Mesothelial cell of epicardium (in vitro differentiated cells): ENCODE results near the gene HNRNPUL1. TPM values are rescaled to one million over a fixed set of nuclear protein-coding genes. Genes with fewer than 3 reads are reported as not detected.

ENCODE experiments used
- DNase-seq, 2 experiments: peaks; one replicate each; pipeline ENCODE4 v3.0.0; 2021; ENCODE audit warnings: low spot score in 2 of 2; ENCODE audit not compliant: unreplicated experiment in 2 of 2
- H3K27ac Mint-ChIP-seq: 2 replicates; pipeline ENCODE4 v1.8.0; 2021; ENCODE audit warnings: mixed read lengths
- H3K27me3 Mint-ChIP-seq: 2 replicates; pipeline ENCODE4 v1.8.0; 2021; ENCODE audit warnings: low read depth, mixed read lengths
- H3K36me3 Mint-ChIP-seq: 2 replicates; pipeline ENCODE4 v1.8.0; 2021; ENCODE audit warnings: mixed read lengths
- H3K4me1 Mint-ChIP-seq: 2 replicates; pipeline ENCODE4 v1.8.0; 2021; ENCODE audit warnings: mixed read lengths
- H3K4me3 Mint-ChIP-seq: 2 replicates; pipeline ENCODE4 v1.8.0; 2021; ENCODE audit warnings: mild to moderate bottlenecking, moderate library complexity, mixed read lengths
- H3K9me3 Mint-ChIP-seq: 2 replicates; pipeline ENCODE4 v1.8.0; 2021; ENCODE audit warnings: mixed read lengths
- CTCF ChIP-seq: fragments of 200-600 bp; sonication (generic); IDR thresholded peaks from one replicate; pipeline ENCODE4 v1.5.0; 2021; ENCODE audit warnings: antibody characterized with exemption; ENCODE audit not compliant: unreplicated experiment
- total RNA-seq: library from RNA; stranded (reverse); gene quantifications from 3 replicates; pipeline ENCODE4 v1.2.1, GENCODE V29; 2021

Gene HNRNPUL1
- total RNA-seq, 1 donor from 2014 or later = 246 TPM

GRCh38 chr19:41308450-41309179 lies 44.4 kb downstream of the HNRNPUL1 start:
- Mint-ChIP-seq H3K4me3 (peak overlapping the region; percentile 93), H3K9me3 (no peaks in the 10 kb centered on the region), H3K27ac (peak overlapping the region; percentile 99), H3K27me3 (no peaks in the 10 kb centered on the region), H3K4me1 (peaks cover 32% of the 10 kb centered on the region), H3K36me3 (peaks cover 20% of the 10 kb centered on the region)
- peak; percentile 96 for TF ChIP-seq CTCF
- peak; percentile 87 to 98 for DNase-seq

DNA sequence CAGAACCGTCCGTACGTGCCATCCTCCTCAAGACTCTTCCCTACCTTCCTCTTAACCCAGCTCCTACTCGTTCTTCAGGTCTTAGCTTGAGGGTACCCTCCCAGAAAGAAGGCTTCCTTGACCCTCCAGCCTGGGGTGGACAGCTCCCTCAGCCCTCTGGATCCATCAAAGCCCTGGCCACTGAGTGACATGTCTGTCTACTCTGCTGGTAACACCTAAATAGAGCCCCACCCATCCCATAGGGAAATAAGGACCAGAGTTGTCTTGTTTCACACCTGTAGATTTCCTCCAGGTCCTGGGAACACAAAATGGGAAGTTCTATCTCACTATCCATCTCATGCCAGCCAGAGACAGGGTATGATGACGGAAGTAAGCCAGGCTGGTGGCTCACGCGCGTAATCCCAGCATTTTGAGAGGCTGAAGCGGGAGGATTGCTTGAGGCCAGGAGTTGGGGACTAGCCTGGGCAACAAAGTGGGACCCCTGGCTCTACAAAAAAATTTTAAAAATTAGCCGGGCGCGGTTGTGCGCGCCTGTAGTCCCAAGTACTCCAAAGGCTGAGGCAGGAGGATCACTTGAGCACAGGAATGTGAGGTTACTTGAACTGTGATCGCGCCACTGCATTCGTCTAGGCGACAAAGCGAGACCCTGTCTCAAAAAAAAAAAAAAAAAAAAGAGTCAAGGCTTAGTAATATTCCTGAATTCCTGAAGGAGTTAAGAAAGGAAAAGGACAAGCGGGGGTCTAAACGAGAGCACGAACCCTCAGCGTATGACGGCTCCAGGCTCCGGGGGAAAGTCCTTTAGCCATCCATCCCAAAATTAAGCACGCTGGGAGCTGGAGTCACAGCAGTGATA lies 45.2 kb downstream of the HNRNPUL1 start:
- no peak for TF ChIP-seq CTCF
- DNase-seq = no peak
- Mint-ChIP-seq H3K36me3 (peaks cover 20% of the 10 kb centered on the region), H3K27ac (peak overlapping the region; percentile 99), H3K4me1 (peaks cover 32% of the 10 kb centered on the region), H3K27me3 (no peaks in the 10 kb centered on the region), H3K4me3 (peak overlapping the region; percentile 93), H3K9me3 (no peaks in the 10 kb centered on the region)

DNA sequence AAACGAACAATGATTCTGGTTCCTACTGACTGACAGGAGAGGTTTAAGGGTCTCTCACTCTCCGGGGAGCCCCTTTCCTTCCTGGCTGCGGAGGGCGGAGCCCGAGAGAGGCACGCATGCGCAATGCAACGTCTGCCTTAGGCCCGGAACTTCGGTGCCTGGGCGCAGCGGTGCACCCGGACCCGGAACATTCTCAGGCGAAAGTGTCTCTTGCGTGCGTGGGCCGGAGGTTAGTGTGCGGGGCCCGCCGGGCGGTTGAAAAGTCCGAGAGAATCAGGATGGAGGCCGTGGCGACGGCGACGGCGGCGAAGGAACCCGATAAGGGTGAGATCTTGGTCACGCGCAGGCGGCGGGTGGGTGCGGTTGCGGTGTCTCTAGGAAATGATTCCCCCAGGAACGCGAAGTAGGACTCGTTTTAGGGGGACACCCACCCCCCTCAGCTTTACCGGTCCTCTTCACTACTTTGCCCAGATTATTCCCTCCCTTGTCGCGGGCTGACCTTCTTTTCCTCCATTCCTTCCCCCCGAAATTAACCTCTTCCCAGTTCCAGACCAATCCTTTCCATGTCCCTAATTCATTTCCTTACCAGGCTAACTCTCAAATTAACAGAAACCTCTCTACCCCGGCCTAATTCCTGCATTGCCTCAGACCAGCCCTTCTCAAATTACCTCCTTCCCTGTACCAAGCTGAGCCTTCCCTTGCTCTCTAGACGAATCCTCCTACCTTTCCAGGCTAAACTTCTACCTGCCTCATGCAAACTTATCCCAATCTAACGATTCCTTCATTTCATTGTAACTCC lies 46.1 kb downstream of the HNRNPUL1 start, which contains the start of gene CCDC97:
Gene CCDC97, plus strand, starts transcription at position 140 of the 799 bp plus-strand sequence. Its CDS starts 139 bp downstream, at position 279.
- TF ChIP-seq CTCF = no peak
- H3K27ac Mint-ChIP-seq = peak within 1 kb of the TSS; percentile 99
- H3K4me1 Mint-ChIP-seq = peaks cover 32% of the 10 kb centered on the region
- peak within 1 kb of the TSS; percentile 93 for H3K4me3 Mint-ChIP-seq
- peaks cover 19% of the 10 kb centered on the region for H3K36me3 Mint-ChIP-seq
- peak; percentile 75 to 90 for DNase-seq
- no peaks in the 10 kb centered on the region for H3K27me3 Mint-ChIP-seq
- H3K9me3 Mint-ChIP-seq = no peaks in the 10 kb centered on the region

DNA sequence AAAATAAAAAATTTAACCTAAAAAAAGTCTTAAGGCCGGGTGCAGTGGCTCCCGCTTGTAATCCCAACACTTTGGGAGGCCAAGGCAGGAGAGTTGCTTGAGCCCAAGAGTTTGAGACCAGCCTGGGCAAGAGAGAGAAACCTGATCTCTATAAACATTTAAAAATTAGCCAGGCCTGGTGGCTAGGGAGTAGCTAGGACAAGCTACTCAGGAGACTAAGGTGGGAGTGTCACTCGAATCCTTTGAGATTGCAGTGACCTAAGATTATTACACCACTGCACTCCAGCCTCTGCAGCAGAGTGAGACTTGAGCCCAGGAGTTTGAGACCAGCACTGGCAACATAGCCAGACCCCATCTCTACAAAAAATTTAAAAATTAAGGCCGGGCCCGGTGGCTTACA lies 46.9 kb downstream of the HNRNPUL1 start:
- H3K36me3 Mint-ChIP-seq = peaks cover 21% of the 10 kb centered on the region
- no peak for TF ChIP-seq CTCF
- H3K27me3 Mint-ChIP-seq = no peaks in the 10 kb centered on the region
- no peaks in the 10 kb centered on the region for H3K9me3 Mint-ChIP-seq
- peak overlapping the region; percentile 99 for H3K27ac Mint-ChIP-seq
- peak overlapping the region; percentile 93 for H3K4me3 Mint-ChIP-seq
- no peak for DNase-seq
- H3K4me1 Mint-ChIP-seq = peaks cover 32% of the 10 kb centered on the region

- no peak for DNase-seq
- peaks cover 32% of the 10 kb centered on the region for H3K4me1 Mint-ChIP-seq
- H3K27me3 Mint-ChIP-seq = no peaks in the 10 kb centered on the region
- no peak for TF ChIP-seq CTCF
- H3K36me3 Mint-ChIP-seq = peaks cover 26% of the 10 kb centered on the region
- peaks cover under 1% of the 10 kb centered on the region for H3K9me3 Mint-ChIP-seq
- peak overlapping the region; percentile 93 for H3K4me3 Mint-ChIP-seq
- peak overlapping the region; percentile 73 for H3K27ac Mint-ChIP-seq
Measured at GRCh38 chr19:41311613-41312012, 47.4 kb downstream of the HNRNPUL1 start.
